Endometrial microvascular endothelial cells (primary cell): ENCODE results near the gene IL11RA. TPM values are rescaled to one million over a fixed set of nuclear protein-coding genes. Genes with fewer than 3 reads are reported as not detected.
"Not testable (repeated sequence)": the region's sequence is repeated elsewhere in the genome, so short reads cannot be mapped to it uniquely, and the experiment has no call there.

Source experiments
- in situ Hi-C: cut with HindIII; loops from 2 replicates; pipeline ENCODE4 v1.10.0; 2017; ENCODE audit warnings: low sequenced_read_pairs, low pct_unique_long_range_greater_than_20kb; ENCODE audit errors: inconsistent ontology term
- total RNA-seq: library from RNA; depleted of rRNA; stranded (reverse); fragments of >200 nt; gene quantifications from one replicate; pipeline ENCODE4 v1.2.3, GENCODE V29; 2015; ENCODE audit errors: inconsistent ontology term

Gene IL11RA
- total RNA-seq, 1 donor from 2014 or later = 5.8 TPM

DNA sequence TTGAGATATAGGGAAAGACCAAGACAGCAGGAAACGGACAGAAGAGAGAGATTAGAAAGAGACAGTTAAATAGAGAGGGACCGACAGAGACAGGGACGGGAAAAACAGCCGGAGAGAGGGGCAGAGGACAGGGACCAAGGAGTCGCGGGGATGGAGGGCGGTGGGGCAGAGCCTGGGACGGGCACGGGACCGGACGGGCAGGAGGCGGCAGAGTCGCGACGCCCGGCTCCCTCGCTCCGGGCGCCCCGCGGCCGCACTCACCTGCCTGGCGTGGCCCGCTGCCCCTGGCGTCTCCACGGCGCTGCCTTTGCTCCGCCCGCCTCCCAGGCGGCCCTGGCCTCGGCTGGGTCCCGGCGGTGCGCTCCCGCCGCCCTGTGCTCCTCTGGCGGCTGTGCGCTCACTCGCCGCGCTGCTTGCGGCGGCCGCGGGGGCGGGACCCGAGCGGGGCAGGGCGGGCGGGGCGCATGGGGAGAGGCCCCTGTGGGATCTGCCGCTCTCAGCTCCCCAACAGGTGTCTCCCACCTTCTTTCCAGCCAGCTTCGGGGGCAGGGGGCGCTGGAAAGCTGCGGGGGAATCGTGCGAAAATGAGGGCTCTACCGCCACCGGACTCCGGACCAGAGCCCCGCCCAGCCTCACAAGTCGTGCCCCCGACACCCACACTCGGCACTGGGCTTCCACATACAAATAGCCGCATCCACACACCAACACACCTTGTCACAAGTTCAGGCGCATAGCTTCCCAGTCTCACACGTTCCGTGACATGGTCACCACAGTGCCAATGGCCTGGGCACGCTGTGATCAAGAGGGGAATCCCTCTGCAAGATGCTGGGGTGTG is 23.1 kb upstream of the IL11RA start, which contains the start of gene ARID3C:
Gene ARID3C (minus strand): TSS at position 411 of the 835 bp plus-strand sequence. CDS start 1,052 bp downstream, outside the sequence.
- in situ Hi-C loops = no loop called here

DNA sequence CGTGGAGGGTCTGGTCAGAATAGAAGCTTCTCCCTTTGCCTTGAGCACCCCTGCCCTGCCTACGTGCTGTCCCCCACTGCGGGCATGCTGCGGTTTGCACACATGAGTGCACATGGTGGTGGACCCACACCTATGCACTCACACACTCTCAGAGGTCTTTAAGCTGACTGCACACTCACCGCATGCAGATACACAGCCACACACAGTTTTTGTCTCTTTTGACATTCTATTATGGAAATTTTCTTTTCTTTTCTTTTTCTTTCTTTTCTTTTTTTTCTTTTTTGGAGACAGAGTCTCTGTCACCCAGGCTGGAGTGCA is 22.5 kb upstream of the IL11RA start:
- in situ Hi-C loops = no loop called here

DNA sequence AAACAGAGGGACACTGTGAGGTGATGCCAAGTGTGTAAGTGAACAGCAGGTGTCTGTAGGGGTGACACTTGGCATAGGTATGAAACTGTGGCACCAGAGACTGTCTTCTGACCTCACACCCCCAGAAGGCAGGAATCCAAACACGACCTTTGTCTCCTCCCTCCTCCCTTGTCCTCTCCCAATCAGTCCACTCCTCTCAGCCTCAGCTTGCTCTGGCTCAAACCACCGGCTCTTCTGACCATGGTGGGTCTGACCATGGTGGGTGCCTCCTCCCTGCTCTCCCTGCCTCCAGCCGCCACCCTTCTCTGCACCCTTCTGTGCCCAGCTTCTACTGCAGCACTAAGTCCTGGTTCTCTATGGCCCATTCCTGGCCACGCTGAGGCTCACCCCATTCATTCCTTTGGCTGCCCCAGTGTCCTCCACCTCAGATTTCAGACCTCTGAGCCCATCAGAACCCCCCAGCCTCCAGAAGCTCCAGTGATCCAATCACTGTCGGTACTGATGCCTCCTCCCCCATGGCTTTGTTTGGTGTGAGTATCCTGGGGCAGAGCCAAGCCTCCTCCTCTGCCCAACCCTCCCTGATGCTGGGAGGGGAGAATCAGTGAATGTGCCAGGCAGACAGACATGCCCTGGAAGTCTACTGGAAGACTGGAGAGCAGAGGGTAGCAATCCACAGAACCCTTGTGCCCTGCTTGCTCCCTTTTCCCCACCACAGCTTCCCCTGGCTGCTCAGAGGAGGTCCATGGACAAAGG is 21.4 kb upstream of the IL11RA start:
- in situ Hi-C loops = no loop called here

DNA sequence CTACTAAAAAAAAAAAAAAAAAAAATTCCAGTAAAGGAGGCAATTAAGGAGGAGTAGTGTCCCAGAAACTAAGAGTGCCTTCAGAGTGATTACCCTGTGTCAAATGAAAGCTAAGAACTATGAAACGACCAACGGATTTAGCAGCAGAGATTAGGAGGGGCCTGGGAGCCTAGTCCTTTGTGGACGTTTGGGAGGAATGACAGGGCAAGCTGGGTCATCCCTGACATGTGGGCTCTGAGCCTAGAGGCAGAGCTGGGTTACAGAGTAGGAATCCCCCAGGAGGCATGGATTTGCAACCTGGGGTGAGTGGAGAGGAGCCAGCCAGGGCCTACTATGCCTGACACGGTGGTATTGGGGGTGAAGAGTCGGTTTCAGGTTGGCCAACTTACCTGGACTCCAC is 18.8 kb upstream of the IL11RA start:
- in situ Hi-C loops = no loop called here

DNA sequence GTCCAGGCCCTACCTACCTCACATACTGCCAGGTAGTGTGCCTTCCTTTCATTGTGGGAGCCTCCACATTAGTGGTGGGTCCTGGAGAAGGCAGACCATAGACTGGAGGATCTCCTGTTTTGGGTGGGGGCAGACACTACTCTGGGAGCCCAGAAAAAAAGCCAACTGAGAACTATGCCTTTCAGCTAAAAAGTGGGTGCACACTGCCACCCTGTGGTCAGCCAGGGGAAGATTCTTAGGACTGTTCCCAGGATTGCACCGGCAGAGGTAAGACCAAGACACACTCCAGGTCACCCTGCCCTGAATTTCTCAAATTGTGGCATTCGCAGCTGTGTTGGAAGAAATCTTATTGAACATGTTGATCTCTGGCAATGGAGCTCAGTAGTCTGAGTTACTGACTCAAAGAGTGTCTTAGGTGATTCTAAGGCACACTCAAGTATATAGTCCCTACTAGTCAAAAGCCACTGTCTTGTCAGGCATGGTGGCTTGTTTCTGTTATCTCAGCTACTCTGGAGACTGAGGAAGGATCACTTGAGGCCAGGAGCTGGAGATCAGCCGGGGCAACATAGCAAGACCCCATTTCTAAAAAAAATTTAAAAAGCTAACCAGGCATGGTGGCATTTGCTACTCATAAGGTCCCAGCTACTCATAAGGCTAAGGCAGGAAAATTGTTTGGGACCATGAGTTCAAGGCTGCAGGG is 18.0 kb upstream of the IL11RA start:
- in situ Hi-C loops = no loop called here

DNA sequence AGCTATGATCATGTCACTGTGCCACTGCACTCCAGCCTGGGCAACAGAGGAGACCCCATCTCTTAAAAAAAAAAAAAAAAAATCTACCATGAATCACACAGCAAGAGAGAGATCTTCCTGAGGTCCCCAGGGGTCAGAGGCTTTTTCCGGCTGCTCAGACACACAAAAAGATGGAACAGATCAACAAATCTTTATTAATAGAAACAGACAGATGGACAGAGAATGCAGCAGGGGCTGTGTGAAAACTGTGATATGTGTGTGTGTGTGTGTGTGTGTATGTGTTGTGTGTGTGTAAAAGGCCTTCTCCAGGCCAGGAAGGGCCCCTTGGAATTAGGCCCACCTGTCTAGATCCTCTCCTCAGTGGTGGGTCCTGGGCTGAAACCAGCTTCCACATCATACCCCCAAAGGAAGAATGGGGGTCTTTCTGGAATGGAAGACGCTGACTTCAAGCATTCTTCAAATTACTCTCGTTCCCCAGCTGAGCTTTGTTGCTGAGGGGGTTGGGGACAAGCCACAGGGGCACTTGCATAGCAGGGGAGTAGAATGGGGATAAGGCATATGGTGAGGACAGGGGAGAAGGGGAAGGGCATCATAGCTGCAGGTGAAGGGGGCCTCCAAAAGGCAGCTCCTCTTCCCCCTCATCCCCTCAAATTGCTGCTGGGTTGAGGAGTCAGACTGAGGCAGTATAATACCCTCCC is 17.3 kb upstream of the IL11RA start:
- in situ Hi-C loops = no loop called here

DNA sequence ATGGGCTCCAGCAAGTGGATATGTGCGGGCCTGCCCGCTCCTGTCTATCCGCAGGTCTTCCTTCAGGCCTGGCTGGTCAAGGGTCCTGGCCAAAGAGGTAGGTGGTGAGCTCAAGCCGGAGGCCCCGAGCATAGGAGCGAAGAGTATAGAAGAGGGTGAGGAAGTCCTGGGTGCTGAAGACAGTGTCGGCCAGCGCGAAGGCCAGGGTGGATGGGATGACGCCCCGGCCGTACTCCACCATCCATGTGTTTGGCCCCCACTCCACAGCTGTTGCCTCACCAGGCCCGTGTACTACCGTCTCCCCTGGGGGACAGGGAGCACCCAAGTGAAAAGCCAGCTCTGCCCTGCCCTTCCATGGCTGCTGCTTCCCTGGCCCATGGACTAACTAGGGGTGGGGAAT is 16.4 kb upstream of the IL11RA start:
- in situ Hi-C loops = no loop called here

DNA sequence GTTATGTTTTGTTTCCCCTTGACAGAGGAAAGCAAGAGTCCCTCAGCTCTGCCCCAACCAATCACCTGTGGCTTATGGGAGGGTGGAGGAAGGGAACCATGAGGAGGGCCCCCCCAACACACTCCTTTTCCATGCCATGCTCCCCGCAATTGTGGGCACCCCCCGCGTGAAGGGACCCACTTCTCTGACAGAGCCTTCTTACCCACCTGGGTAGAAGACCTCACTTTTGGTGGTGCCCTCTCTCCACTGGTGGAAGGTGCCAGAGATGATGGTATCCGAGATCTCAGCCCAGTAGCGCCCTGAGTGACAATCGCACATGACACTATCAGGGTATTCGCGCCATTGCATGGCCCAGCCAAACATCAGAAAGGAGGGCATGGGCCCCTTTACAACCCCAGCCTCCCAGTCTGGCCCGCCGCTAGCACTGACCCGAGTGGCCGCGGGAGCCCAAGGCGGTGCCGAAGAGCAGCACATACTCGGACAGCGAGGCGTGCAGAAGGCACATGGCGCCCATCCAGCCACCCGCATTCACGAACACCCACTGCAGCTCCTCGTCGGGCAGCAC is 15.1 kb upstream of the IL11RA start:
- in situ Hi-C loops = no loop called here

DNA sequence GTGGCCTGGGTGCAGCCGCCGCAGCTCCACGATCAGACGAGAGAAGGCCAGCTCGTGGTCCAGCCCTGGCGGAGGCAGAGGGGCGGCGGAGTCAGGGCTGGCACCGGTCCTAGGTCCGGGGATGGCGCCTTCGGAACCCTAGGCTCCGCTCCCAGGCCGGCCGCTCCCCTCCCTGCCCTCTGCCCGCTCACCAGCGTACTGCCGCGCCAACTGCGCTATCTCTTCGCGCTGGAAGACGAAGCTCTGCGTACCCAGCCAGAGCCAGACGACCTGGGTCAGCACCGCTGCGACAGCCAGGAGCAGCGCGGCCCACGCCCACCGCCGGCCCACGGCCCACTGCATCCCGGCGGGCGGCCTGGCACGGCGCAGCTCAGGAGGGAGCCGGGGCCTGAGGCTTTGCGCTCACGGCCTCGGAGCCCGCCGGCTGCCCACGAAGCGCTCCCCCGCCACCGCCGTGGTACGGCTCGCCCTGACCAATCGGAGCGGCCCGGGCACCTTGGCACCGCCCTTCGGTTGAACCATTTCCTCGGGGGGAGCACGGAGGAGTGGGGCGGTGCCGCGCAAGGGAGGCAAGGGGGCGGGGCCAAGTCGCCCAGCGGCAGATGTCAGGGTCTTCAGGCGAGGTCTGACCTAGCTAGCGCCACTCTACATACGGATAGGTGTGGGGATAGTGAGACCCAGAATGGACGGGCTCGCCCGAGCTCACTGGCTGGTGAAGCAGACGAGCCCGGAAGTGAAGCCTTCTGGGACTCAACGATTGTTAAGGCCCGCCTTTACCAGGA is 14.4 kb upstream of the IL11RA start, which contains the start of gene SIGMAR1:
Gene SIGMAR1 (minus strand): TSS at position 432 of the 782 bp plus-strand sequence. CDS start 90 bp downstream, at position 342.
- in situ Hi-C loops = no loop called here

DNA sequence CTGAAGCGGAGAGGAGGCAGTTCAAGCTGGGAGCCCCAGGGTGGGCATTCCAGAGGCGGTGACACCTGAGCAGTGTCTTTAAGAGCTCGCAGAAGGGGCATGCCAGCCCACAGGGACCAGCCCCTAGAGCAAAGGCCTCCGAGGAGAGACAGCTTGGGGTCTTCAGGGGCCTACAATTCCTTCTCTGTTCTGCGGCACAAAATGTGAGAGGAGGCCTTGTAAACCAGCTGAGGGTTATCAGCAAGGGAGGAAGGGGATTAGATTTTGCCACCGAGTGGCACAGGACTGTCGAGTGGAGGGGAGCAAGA is 13.9 kb upstream of the IL11RA start:
- in situ Hi-C loops = no loop called here

DNA sequence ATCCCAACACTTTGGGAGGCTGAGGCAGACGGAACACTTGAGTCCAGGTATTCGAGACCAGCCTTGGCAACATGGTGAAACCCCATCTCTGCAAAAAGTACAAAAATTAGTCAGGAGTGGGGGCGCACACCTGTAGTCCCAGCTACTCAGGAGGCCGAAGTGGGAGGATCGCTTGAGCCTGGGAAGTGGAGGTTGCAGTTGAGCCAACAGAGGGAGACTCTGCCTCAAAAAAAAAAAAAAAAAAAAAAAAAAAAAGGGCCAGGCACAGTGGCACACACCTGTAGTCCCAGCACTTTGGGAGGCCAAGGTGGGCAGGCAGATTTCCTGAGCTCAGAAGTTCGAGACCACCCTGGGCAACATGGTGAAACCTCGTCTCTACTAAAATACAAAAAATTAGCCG is 12.7 kb upstream of the IL11RA start:
- in situ Hi-C loops = not testable (repeated sequence)

DNA sequence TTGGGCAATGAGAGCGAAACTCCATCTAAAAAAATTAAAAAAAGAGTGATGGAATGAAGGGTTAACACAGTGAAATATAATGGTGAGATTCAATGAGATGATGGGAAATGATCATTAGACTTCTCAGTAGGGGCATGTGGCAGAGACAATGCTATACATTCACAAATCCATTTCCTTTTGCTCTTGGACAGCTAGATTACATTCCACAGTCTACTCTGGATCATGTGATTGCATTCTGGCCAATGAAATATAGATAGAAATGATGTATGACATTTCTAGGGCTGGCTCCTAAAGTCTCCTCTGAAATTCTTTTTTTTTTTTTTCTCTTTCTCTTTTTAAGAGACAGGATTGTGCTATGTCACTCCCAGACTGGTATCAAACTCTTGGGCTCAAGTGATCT is 9.3 kb upstream of the IL11RA start:
- in situ Hi-C loops = no loop called here

DNA sequence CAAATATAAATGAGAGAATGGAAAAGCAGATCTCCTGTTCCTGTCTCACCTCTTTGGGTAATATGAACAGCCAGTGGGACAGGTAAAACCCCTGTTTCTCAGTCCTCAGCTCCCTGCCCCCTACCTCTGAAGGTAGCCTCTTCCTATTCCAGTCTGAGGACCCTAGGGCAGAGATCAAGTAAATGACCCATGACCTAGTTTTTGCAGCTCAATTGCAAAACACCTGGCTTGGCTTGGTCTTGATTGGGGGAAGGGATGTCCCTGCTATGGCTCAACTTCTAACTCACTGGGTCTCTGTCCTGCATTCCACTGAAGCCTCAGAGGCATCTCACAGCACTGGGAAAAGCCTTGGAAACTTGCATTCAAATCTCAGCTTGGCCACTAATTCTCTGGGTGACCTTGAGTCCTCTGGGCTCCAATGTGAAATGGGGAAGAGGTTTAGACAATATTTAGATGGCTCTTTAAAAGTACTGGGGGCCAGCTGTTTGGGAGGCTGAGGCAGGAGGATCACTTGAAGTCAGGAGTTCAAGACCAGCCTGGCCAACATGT is 7.1 kb upstream of the IL11RA start:
- in situ Hi-C loops = no loop called here

DNA sequence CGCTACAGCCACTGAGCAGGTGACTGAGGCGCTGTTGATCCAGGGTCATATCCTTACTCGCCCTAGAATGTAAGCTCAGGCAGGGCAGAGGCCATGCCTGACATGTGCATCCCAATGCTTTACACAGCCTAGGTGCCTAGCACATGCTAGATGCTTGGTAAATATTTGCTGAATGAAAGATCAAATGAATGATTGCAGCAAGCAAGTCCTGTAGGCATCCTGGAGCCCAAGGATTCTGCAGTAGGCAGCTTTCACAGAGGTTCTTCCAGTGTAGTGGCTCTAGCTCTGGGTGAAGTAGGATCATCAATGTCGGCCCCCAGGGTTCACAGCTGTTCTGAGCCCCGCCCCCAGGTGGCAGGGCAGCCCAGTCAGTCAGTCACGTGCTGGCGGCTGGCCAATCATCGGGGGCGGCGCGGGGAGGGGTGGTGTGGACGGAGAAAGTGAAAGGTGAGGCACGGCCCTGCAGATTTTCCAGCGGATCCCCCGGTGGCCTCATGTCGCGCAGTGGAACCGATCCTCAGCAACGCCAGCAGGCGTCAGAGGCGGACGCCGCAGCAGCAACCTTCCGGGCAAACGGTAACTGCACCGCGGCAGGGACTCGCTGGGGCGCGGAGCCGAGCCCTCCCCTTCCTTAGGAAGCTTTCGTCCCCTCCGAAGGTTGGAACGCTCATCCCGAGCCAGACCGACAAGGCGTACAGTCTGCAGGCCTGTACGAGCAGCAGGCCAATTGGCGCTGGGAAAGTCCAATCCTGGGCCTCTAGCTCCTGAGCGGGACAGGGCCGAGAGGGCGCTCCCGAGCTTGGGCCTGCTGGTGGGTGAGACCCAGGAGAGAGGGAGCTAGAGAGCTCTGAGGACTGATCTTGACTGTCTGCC is 5.5 kb upstream of the IL11RA start, which contains the start of gene GALT:
Gene GALT (plus strand): TSS at position 465 of the 873 bp plus-strand sequence. CDS start 30 bp downstream, at position 495.
- in situ Hi-C loops = no loop called here

DNA sequence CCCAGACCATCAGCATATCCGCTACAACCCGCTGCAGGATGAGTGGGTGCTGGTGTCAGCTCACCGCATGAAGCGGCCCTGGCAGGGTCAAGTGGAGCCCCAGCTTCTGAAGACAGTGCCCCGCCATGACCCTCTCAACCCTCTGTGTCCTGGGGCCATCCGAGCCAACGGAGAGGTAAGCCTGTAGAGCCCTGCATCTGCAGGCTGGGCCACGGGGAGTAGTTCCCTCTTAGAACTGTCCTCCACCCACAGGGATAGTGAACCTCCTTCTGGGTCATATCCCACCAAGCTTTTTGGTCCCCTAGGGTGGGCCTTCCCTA is 4.9 kb upstream of the IL11RA start:
- in situ Hi-C loops = no loop called here

DNA sequence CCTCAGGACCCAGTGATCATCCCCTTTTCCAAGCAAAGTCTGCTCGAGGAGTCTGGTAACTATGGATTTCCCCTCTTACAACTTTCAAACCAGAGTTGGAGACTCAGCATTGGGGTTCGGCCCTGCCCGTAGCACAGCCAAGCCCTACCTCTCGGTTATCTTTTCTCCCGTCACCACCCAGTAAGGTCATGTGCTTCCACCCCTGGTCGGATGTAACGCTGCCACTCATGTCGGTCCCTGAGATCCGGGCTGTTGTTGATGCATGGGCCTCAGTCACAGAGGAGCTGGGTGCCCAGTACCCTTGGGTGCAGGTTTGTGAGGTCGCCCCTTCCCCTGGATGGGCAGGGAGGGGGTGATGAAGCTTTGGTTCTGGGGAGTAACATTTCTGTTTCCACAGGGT is 4.3 kb upstream of the IL11RA start:
- in situ Hi-C loops = no loop called here

DNA sequence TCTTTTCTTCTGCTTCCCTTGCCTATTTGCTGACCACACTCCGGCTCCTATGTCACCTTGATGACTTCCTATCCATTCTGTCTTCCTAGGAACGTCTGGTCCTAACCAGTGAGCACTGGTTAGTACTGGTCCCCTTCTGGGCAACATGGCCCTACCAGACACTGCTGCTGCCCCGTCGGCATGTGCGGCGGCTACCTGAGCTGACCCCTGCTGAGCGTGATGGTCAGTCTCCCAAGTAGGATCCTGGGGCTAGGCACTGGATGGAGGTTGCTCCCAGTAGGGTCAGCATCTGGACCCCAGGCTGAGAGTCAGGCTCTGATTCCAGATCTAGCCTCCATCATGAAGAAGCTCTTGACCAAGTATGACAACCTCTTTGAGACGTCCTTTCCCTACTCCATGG is 3.3 kb upstream of the IL11RA start:
- in situ Hi-C loops = no loop called here
